A549 (cell line): Measurements from ENCODE around the gene GAN. TPM values are rescaled to one million over a fixed set of nuclear protein-coding genes. Genes with fewer than 3 reads are reported as not detected.
A peak's percentile ranks its signal among the peaks of the same experiment; 100 is the strongest.

Source experiments
- ATAC-seq, 2 experiments: fragments of 200-7000 bp in 1 of 2; fragments of >200 bp in 1 of 2; cut with Nextera tagmentation in 1 of 2; cut with Tn5 transposase in 1 of 2; 3 replicates each; pipeline versions ENCODE4 v1.8.0 to v1.9.1; 2018 to 2020; ENCODE audit warnings: mild to moderate bottlenecking in 1 of 2, moderate library complexity in 1 of 2
- CTCF ChIA-PET: fragments of 300-600 bp; sonication (Branson Sonifier 250); formaldehyde crosslinking; extraction: SDS; loops from one replicate; lab custom pipeline; 2021; ENCODE audit warnings: antibody characterized with exemption, inconsistent platforms; lab: Yijun Ruan, JAX
- POLR2A ChIA-PET: fragments of 350-600 bp; formaldehyde crosslinking; extraction: SDS; loops from one replicate; lab custom pipeline; 2021; ENCODE audit warnings: antibody characterized with exemption, inconsistent platforms; lab: Yijun Ruan, JAX
- DNase-seq, 2 experiments: peaks; one replicate each; pipeline versions ENCODE4 v3.0.0 to v3.0.0-alpha.2; 2011 to 2016; ENCODE audit warnings: low read depth in 1 of 2, low spot score in 1 of 2
- FAIRE-seq: peaks from 2 replicates; lab custom pipeline; 2011; peaks lifted over from hg19 to GRCh38; lab: Jason Lieb, UNC
- H3K27ac ChIP-seq, 2 experiments: fragments of >200 bp; sonication (Bioruptor Twin); formaldehyde crosslinking; 3 replicates each; pipeline ENCODE4 v1.5.1; 2016 to 2017
- H3K4me1 ChIP-seq: fragments of >200 bp; sonication (Bioruptor Twin); formaldehyde crosslinking; 3 replicates; pipeline ENCODE4 v1.6.1; 2016
- H3K4me2 ChIP-seq: fragments of >200 bp; sonication (Bioruptor Twin); formaldehyde crosslinking; 3 replicates; pipeline ENCODE4 v1.6.1; 2016
- H3K4me3 ChIP-seq: fragments of >200 bp; sonication (Bioruptor Twin); formaldehyde crosslinking; 3 replicates; pipeline ENCODE4 v1.5.1; 2016
- H3K9me3 ChIP-seq: fragments of >200 bp; sonication (Bioruptor Twin); formaldehyde crosslinking; 3 replicates; pipeline ENCODE4 v1.6.1; 2016
- CBX2 ChIP-seq: fragments of 200-600 bp; sonication (generic); IDR thresholded peaks from 2 replicates; pipeline ENCODE4 v1.6.1; 2016; ENCODE audit warnings: low read depth, mild to moderate bottlenecking, borderline replicate concordance
- CBX8 ChIP-seq: fragments of 200-600 bp; sonication (generic); IDR thresholded peaks from 2 replicates; pipeline ENCODE4 v1.6.1; 2016
- CTCF ChIP-seq: fragments of >200 bp; sonication (Bioruptor Twin); formaldehyde crosslinking; IDR thresholded peaks from 3 replicates; pipeline ENCODE4 v1.5.1; 2016
- E2F6 ChIP-seq: IDR thresholded peaks from 2 replicates; pipeline ENCODE4 v1.6.1; 2012; ENCODE audit warnings: low read depth, borderline replicate concordance
- ESRRA ChIP-seq: fragments of 150-350 bp; IDR thresholded peaks from 2 replicates; pipeline ENCODE4 v1.6.1; 2014; ENCODE audit warnings: mild to moderate bottlenecking, low read length, borderline replicate concordance
- FOSL2 ChIP-seq, 2 experiments: fragments of 450-650 bp in 1 of 2; fragments of >200 bp in 1 of 2; sonication (Bioruptor Twin) in 1 of 2; formaldehyde crosslinking; IDR thresholded peaks; 2 replicates each; pipeline versions ENCODE4 v1.5.0 to v1.6.1; 2016 to 2020; ENCODE audit warnings: mild to moderate bottlenecking in 1 of 2, moderate library complexity in 1 of 2
- FOXS1 ChIP-seq: fragments of 250-450 bp; sonication (Bioruptor Pico); IDR thresholded peaks from 2 replicates; pipeline ENCODE4 v1.5.0; 2020; ENCODE audit warnings: mild to moderate bottlenecking, moderate library complexity
- GATA3 ChIP-seq: IDR thresholded peaks from 2 replicates; pipeline ENCODE4 v1.6.1; 2012; ENCODE audit warnings: borderline replicate concordance
- HEYL ChIP-seq: fragments of 250-450 bp; sonication (Bioruptor Pico); IDR thresholded peaks from 2 replicates; pipeline ENCODE4 v1.8.0; 2021; ENCODE audit warnings: mild to moderate bottlenecking, moderate library complexity
- HOXB5 ChIP-seq: fragments of 250-450 bp; sonication (Bioruptor Pico); IDR thresholded peaks from 2 replicates; pipeline ENCODE4 v1.5.0; 2020; ENCODE audit warnings: mild to moderate bottlenecking, moderate library complexity
- JUN ChIP-seq, 2 experiments: fragments of >200 bp; sonication (Bioruptor Twin); formaldehyde crosslinking; IDR thresholded peaks; 2 replicates in 1 of 2; 3 replicates in 1 of 2; pipeline ENCODE4 v1.6.1; 2016 to 2017
- JUNB ChIP-seq: fragments of >200 bp; sonication (Bioruptor Twin); formaldehyde crosslinking; IDR thresholded peaks from 2 replicates; pipeline ENCODE4 v1.6.1; 2016
- KDM1A ChIP-seq: fragments of 200-600 bp; sonication (generic); IDR thresholded peaks from 2 replicates; pipeline ENCODE4 v1.6.1; 2016; ENCODE audit warnings: low read depth, mild to moderate bottlenecking
- KDM5A ChIP-seq: fragments of 200-600 bp; sonication (generic); IDR thresholded peaks from 2 replicates; pipeline ENCODE4 v1.6.1; 2016; ENCODE audit warnings: antibody characterized with exemption, mild to moderate bottlenecking
- MAFK ChIP-seq: fragments of 450-650 bp; IDR thresholded peaks from 2 replicates; pipeline ENCODE4 v1.6.1; 2014; ENCODE audit not compliant: partially characterized antibody
- MAX ChIP-seq: IDR thresholded peaks from 2 replicates; pipeline ENCODE4 v1.6.1; 2012
- MAZ ChIP-seq: fragments of 150-350 bp; IDR thresholded peaks from 2 replicates; pipeline ENCODE4 v1.6.1; 2014; ENCODE audit warnings: antibody characterized with exemption, low read depth, low read length, borderline replicate concordance
- NFE2L2 ChIP-seq: fragments of 150-350 bp; conservative IDR thresholded peaks from 2 replicates; pipeline ENCODE4 v1.6.1; 2014; ENCODE audit warnings: low read length
- NR3C1 ChIP-seq: fragments of >200 bp; sonication (Bioruptor Twin); formaldehyde crosslinking; IDR thresholded peaks from 3 replicates; pipeline ENCODE4 v1.6.1; 2017
- PBX3 ChIP-seq: IDR thresholded peaks from 2 replicates; pipeline ENCODE4 v1.6.1; 2012
- PHF8 ChIP-seq: fragments of 200-600 bp; sonication (generic); IDR thresholded peaks from 2 replicates; pipeline ENCODE4 v1.6.1; 2016; ENCODE audit warnings: low read depth, mild to moderate bottlenecking, antibody characterized with exemption, moderate library complexity, borderline replicate concordance
- POLR2A ChIP-seq: IDR thresholded peaks from 2 replicates; pipeline ENCODE4 v1.6.1; 2012; ENCODE audit warnings: mild to moderate bottlenecking, low read length
- RARB ChIP-seq: fragments of 250-450 bp; sonication (Bioruptor Pico); IDR thresholded peaks from 2 replicates; pipeline ENCODE4 v1.8.0; 2021; ENCODE audit warnings: mild to moderate bottlenecking, moderate library complexity
- RNF2 ChIP-seq: fragments of 200-600 bp; sonication (generic); IDR thresholded peaks from 2 replicates; pipeline ENCODE4 v1.6.1; 2016; ENCODE audit warnings: low read depth, mild to moderate bottlenecking, antibody characterized with exemption, moderate library complexity, borderline replicate concordance
- SREBF2 ChIP-seq: fragments of 450-650 bp; IDR thresholded peaks from 2 replicates; pipeline ENCODE4 v1.6.1; 2014; ENCODE audit warnings: mild to moderate bottlenecking, moderate library complexity
- TFCP2L1 ChIP-seq: fragments of 250-450 bp; sonication (Bioruptor Pico); IDR thresholded peaks from 2 replicates; pipeline ENCODE4 v1.5.0; 2021; ENCODE audit warnings: mild to moderate bottlenecking
- TP53 ChIP-seq: fragments of 250-450 bp; sonication (Bioruptor Pico); IDR thresholded peaks from 2 replicates; pipeline ENCODE4 v1.5.0; 2021; ENCODE audit warnings: mild to moderate bottlenecking, moderate library complexity
- WGBS: methylation state at CpG from one replicate; pipeline ENCODE4 v1.1.6; 2017; ENCODE audit errors: missing lambda C conversion rate; 5-methylcytosine and 5-hydroxymethylcytosine counted together
- polyA plus RNA-seq, 4 experiments: library from polyadenylated mRNA; depleted of rRNA in 3 of 4; stranded (reverse); fragments of >200 nt; fragmentation: RNase III in 1 of 4; extraction: RNeasy Plus Mini Kit Qiagen cat#74134 plus additional on column Dnase treatment in 1 of 4; gene quantifications; 2 replicates in 3 of 4; 3 replicates in 1 of 4; pipeline ENCODE4 v1.2.3, GENCODE V29; 2011 to 2017
- TF ChIP-seq, protein P1 (sequence below): fragments of >200 bp; sonication (Bioruptor Twin); formaldehyde crosslinking; IDR thresholded peaks from 2 replicates; pipeline ENCODE4 v1.6.1; 2016

The GAN gene
- polyA plus RNA-seq, 2 of the 4 experiments (the other 2 are of a cell fraction), result 2.8 to 8.1 TPM

DNA sequence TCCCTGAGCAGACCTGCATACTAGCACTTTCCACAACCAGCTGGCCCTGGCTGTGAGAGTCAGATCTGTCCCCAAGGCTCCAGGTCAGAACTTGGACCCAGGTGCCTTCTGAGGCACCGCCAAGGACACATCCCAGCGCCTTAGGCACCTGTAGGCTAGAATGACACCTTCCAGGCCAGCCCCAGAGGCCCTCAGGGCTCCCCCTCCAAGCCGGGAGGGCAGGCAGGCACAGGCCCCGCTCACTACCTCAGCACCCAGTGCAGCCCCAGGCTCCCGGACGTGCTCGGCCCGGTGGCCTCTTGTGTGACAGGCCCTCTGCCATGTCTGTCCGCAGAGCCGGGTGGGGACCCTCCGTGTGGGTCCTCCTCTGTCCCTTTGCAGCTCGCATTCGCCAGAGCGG lies 73.6 kb downstream of the GAN start:
- Histone ChIP-seq H3K4me2 (no peak overlapping the region), H3K4me1 (no peaks in the 10 kb centered on the region), H3K27ac (no peak overlapping the region), H3K9me3 (no peaks in the 10 kb centered on the region), H3K4me3 (no peak overlapping the region)
- CTCF ChIA-PET, result interaction anchor here (0.6 to 1.2 kb wide), 5 partner anchors 9 to 485 kb away, joined by 3 to 4 read pairs (median 3); no protein-coding TSS in a partner anchor
- DNase-seq (no peak), ATAC-seq (no peak; a peak in 1 of 6 replicates), FAIRE-seq (no peak)
- 89% methylated on average over 12 of the region's 14 CpGs for WGBS
- POLR2A ChIA-PET, result no interaction called here
- TF ChIP-seq CTCF (no peak), TP53 (CRISPR knock-in tag) (no peak), FOSL2 (IDR thresholded peaks at IDR 0.05) (no peak), FOSL2 (CRISPR knock-in tag; IDR thresholded peaks at IDR 0.05) (no peak), SREBF2 (no peak), CBX8 (no peak), CBX2 (no peak), NFE2L2 (no peak), JUNB (no peak), NR3C1 (no peak), GATA3 (no peak)

GRCh38 chr16:81390840-81391239 lies 76.1 kb downstream of the GAN start:
- no peak overlapping the region for H3K27ac ChIP-seq
- CTCF ChIA-PET, result interaction anchor here (0.9 to 1.2 kb wide), 2 partner anchors 13 to 25 kb away, joined by 3 read pairs; no protein-coding TSS in a partner anchor
- no peak overlapping the region for H3K4me2 ChIP-seq
- POLR2A ChIA-PET, result no interaction called here
- DNase-seq, result no peak
- WGBS, result 89% methylated on average over 10 of the region's 10 CpGs
- no peak for ATAC-seq
- no peak for FAIRE-seq
- H3K4me1 ChIP-seq, result no peaks in the 10 kb centered on the region
- no peaks in the 10 kb centered on the region for H3K9me3 ChIP-seq
- H3K4me3 ChIP-seq, result no peak overlapping the region
- no peak for TF ChIP-seq POLR2A
- TF ChIP-seq TFCP2L1 (CRISPR knock-in tag), result no peak
- TF ChIP-seq HOXB5 (CRISPR knock-in tag), result no peak
- TF ChIP-seq RNF2, result no peak
- TF ChIP-seq KDM1A, result no peak
- TF ChIP-seq FOXS1 (CRISPR knock-in tag), result no peak
- TF ChIP-seq, protein P1, sequence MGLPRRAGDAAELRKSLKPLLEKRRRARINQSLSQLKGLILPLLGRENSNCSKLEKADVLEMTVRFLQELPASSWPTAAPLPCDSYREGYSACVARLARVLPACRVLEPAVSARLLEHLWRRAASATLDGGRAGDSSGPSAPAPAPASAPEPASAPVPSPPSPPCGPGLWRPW, result no peak
- TF ChIP-seq, all 56 proteins: peak for 0

- no peak for TF ChIP-seq TP53 (CRISPR knock-in tag)
- ChIA-PET CTCF (interaction anchor here (0.6 to 1.8 kb wide), 5 partner anchors 9 to 345 kb away, joined by 3 to 9 read pairs (median 3); no protein-coding TSS in a partner anchor), POLR2A (no interaction called here)
- DNase-seq (no peak), ATAC-seq (no peak), FAIRE-seq (no peak)
- no peak overlapping the region for H3K4me2 ChIP-seq
- 98% methylated on average over 6 of the region's 6 CpGs for whole genome bisulfite sequencing
- no peak overlapping the region for H3K27ac ChIP-seq
- H3K4me3 ChIP-seq, result no peak overlapping the region
- H3K4me1 ChIP-seq, result no peaks in the 10 kb centered on the region
- H3K9me3 ChIP-seq, result no peaks in the 10 kb centered on the region
These were observed 77.2 kb downstream of the GAN start for GRCh38 chr16:81392011-81392410.

GRCh38 chr16:81394416-81394815 lies 79.7 kb downstream of the GAN start:
- ChIA-PET POLR2A (no interaction called here), CTCF (interaction anchor here (0.9 to 1.2 kb wide), 2 partner anchors 10 to 227 kb away, joined by 3 to 7 read pairs; no protein-coding TSS in a partner anchor)
- Histone ChIP-seq H3K4me2 (no peak overlapping the region), H3K4me1 (no peaks in the 10 kb centered on the region), H3K27ac (peak overlapping the region in 1 of 2 experiments; percentile 65; a peak in 1 of 6 replicates), H3K9me3 (peaks cover 7% of the 10 kb centered on the region), H3K4me3 (no peak overlapping the region)
- DNase-seq, result no peak
- no peak for FAIRE-seq
- 91% methylated on average over 7 of the region's 7 CpGs for WGBS
- ATAC-seq, result no peak
- TF ChIP-seq NFE2L2 (no peak), MAZ (no peak), KDM5A (no peak), E2F6 (no peak), RNF2 (no peak), HEYL (CRISPR knock-in tag) (no peak), ESRRA (no peak), PHF8 (no peak), PBX3 (no peak), JUN (IDR thresholded peaks at IDR 0.05) (no peak), POLR2A (no peak), RARB (CRISPR knock-in tag) (no peak), MAFK (no peak), MAX (no peak)
